Measurements from ENCODE around the gene TPCN1. TPM values are rescaled to one million over a fixed set of nuclear protein-coding genes. Genes with fewer than 3 reads are reported as not detected.

TPCN1 gene
- total RNA-seq, 2 donors from 2014 or later = 84.1 to 93.5 TPM

DNA sequence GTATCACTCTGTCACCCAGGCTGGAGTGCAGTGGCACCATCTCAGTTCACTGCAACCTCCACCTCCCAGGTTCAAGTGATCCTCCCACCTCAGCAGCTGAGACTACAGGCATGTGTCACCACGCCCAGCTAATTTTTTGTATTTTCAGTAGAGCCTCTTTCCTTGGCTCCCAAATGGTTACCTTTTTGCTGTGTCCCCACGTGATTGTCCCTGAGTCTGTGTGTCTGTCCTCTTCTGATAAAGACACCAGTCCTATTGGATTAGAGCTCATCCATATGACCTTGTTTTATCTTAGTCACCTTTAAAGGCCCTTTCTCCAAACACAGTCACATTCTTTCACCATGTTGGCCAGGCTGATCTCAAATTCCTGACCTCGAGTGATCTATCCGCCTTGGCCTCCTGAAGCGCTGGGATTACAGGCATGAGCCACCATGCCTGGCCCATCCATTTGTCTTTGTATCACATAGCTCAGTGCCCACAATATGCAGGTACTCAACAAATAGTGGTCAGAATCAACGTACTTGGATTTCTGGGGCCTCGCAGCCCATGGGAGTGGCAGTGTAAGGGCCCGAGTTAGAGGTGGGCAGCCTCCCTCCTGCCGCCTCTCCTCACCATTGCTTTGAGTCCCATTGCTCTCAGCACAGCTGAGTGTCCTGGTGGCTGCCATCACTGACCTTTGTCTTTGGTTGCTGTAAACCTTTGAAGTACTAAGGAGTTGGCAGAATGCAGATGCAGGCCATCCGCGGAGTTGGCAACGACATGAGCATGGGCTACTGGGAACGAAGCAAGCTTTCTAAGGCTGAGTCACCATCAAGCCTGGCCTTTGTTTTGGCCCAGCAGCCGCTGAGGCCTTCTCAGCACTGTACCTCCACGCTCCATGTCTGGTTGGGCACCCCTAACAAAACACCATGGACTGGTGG, 9.3 kb downstream of the TPCN1 start:
- no peak overlapping the region for H3K4me3 ChIP-seq
- H3K4me1 ChIP-seq (ENCODE audit: control insufficient read depth in 1 of 2, low read depth in 2 of 2) = peaks cover 61 to 84% of the 10 kb centered on the region in 2 donors
- peaks cover 17% of the 10 kb centered on the region for H3K36me3 ChIP-seq
- TF ChIP-seq CTCF (IDR thresholded peaks at IDR 0.05) = no peak
- no peak for ATAC-seq (ENCODE audit: insufficient number of reproducible peaks, low FRiP score, low read depth)
- H3K27me3 ChIP-seq (replicated peaks; ENCODE audit: insufficient read depth) = no peaks in the 10 kb centered on the region
- peak overlapping the region; percentile 80 to 89 for H3K27ac ChIP-seq
- DNase-seq (ENCODE audit: low spot score) = no peak
- H3K9me3 ChIP-seq = no peaks in the 10 kb centered on the region

DNA sequence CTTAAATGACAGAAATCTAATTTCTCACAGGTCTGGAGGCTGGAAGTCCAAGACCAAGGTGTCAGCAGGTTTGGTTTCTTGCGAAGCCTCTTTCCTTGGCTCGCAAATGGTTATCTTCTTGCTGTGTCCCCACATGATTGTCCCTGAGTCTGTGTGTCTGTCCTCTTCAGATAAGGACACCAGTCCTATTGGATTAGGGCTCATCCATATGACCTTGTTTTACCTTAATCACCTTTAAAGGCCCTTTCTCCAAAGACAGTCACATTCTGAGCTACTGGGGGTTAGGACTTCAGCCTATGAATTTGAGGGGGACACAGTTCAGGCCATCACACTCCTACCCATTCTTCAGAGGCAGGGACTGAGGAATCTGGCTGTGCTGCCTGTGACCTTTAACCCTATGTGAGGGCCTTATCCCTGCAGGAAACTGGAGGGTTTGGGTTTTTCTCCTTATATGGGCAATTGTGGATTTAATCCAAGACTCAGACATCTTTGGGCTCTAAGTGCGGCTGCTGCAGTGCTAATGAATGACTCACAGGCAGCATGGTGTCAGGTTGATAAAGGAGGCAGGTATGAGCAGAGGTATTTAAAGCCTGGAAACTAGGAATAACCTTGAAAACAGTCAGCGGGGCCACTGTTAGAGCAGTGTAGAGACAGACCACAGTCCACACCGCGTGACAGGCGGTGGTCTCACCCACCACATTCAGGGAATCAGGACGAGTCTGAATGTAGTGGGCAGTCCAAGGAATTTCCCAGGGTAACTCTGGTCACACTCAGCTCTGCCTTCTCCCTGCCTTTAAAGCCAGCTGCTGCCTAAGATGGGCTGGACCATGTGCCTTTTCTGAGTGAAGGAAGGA, 10.2 kb downstream of the TPCN1 start:
- DNase-seq (ENCODE audit: low spot score) = no peak
- ATAC-seq (ENCODE audit: insufficient number of reproducible peaks, low FRiP score, low read depth) = no peak
- TF ChIP-seq CTCF (IDR thresholded peaks at IDR 0.05) = no peak
- H3K27me3 ChIP-seq (replicated peaks; ENCODE audit: insufficient read depth) = no peaks in the 10 kb centered on the region
- H3K4me1 ChIP-seq (ENCODE audit: control insufficient read depth in 1 of 2, low read depth in 2 of 2) = peaks cover 69 to 90% of the 10 kb centered on the region in 2 donors
- no peak overlapping the region for H3K4me3 ChIP-seq
- H3K9me3 ChIP-seq = no peaks in the 10 kb centered on the region
- H3K27ac ChIP-seq = peak overlapping the region; percentile 80 to 89
- peaks cover 17% of the 10 kb centered on the region for H3K36me3 ChIP-seq

DNA sequence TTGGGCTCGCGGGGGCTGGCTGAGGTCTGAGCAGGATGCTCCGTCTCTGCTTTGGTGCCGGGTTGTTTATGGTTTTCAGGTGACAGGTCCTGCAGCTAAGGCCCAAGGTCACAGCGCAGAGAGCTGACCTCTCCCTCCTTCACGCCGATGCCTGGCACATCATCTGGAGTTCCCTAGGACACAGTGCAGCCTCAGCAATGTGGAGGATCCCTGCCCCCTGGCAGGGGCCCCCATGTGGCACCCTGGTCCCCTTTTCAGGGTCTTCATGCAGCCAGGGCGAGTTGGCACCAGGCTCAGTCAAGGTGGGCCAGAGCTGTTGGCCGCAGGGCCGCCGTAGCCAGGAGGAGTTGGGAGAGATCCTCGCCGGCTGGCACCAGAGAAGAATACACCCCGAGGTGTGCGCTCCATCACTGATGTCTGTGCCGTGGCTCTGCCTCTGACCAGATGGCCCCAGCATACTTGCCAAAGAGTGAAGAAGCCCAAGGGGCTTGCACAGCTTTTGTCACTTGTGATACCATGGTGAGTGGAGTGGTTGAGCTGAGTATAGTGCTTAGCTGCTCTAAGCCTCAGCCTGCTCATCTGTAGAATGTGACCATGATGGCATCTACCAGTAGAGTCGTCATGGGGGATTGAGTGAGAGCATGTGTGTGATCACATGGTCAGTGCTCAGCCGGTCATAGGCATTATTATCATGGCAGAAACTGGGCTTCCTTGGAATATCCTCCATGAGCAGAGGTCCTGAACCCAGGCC, 11.0 kb downstream of the TPCN1 start:
- peak overlapping the region; percentile 68 for H3K4me3 ChIP-seq
- H3K4me1 ChIP-seq (ENCODE audit: control insufficient read depth in 1 of 2, low read depth in 2 of 2) = peaks cover 69 to 90% of the 10 kb centered on the region in 2 donors
- peak overlapping the region; percentile 80 to 89 for H3K27ac ChIP-seq
- TF ChIP-seq CTCF (IDR thresholded peaks at IDR 0.05) = no peak
- no peaks in the 10 kb centered on the region for H3K9me3 ChIP-seq
- no peaks in the 10 kb centered on the region for H3K27me3 ChIP-seq (replicated peaks; ENCODE audit: insufficient read depth)
- H3K36me3 ChIP-seq = peaks cover 17% of the 10 kb centered on the region
- ATAC-seq (ENCODE audit: insufficient number of reproducible peaks, low FRiP score, low read depth) = no peak
- no peak for DNase-seq (ENCODE audit: low spot score)

GRCh38 chr12:113232840-113233585, 11.7 kb downstream of the TPCN1 start:
- Histone ChIP-seq H3K4me1 (ENCODE audit: control insufficient read depth in 1 of 2, low read depth in 2 of 2) (peaks cover 68 to 90% of the 10 kb centered on the region in 2 donors), H3K27ac (peak overlapping the region; percentile 80 to 89), H3K9me3 (no peaks in the 10 kb centered on the region), H3K27me3 (replicated peaks; ENCODE audit: insufficient read depth) (no peaks in the 10 kb centered on the region), H3K4me3 (peak overlapping the region; percentile 68), H3K36me3 (peaks cover 17% of the 10 kb centered on the region)
- no peak for TF ChIP-seq CTCF (IDR thresholded peaks at IDR 0.05)
- peak; percentile 75 for ATAC-seq (ENCODE audit: insufficient number of reproducible peaks, low FRiP score, low read depth)
- no peak for DNase-seq (ENCODE audit: low spot score)
